HCT116 (cell line): ENCODE data around the gene TES. TPM values are rescaled to one million over a fixed set of nuclear protein-coding genes. Genes with fewer than 3 reads are reported as not detected.

ENCODE experiments used
- ATAC-seq: fragments of 200-7000 bp; cut with Tn5 transposase; 2 replicates; pipeline ENCODE4 v1.9.1; 2020; ENCODE audit warnings: mild to moderate bottlenecking, moderate library complexity
- BruUV-seq: library from RNA; stranded (reverse); fragments of 400-500 nt; replicated peaks from 2 replicates; lab custom pipeline; 2021; lab: Mats Ljungman, UMichigan
- CTCF ChIA-PET: fragments of 300-600 bp; sonication (Branson Sonifier 250); formaldehyde crosslinking; loops from one replicate; lab custom pipeline; 2021; ENCODE audit warnings: antibody characterized with exemption; lab: Charles Lee
- POLR2A ChIA-PET: fragments of 300-600, 350-600 bp; sonication (Branson Sonifier 250); formaldehyde crosslinking; loops from one replicate; lab custom pipeline; 2021; ENCODE audit warnings: antibody characterized with exemption; lab: Charles Lee
- RAD21 ChIA-PET, 2 experiments: fragments of 300-600 bp; sonication (Branson Sonifier 250); formaldehyde crosslinking; loops; one replicate each; lab custom pipeline; 2023; ENCODE audit warnings: low total read pairs in 2 of 2; ENCODE audit not compliant: uncharacterized antibody in 2 of 2, unreplicated experiment in 2 of 2, low non-redundant PET in 1 of 2; lab: Charles Lee
- DNase-seq: peaks from one replicate; pipeline ENCODE4 v3.0.0-alpha.2; 2010; ENCODE audit warnings: low read depth, low spot score
- H2AFZ ChIP-seq: fragments of 200-600 bp; shearing (Covaris generic), sonication (generic); 2 replicates; pipeline ENCODE4 v1.6.1; 2017; ENCODE audit warnings: low read depth, mixed run types, mixed read lengths, antibody characterized with exemption, low read length; ENCODE audit not compliant: poor library complexity, severe bottlenecking
- H3K27ac ChIP-seq: 2 replicates; pipeline ENCODE4 v1.5.1; 2012; ENCODE audit warnings: low read depth, low read length
- H3K27me3 ChIP-seq: fragments of 200-600 bp; sonication (generic); 2 replicates; pipeline ENCODE4 v1.6.1; 2016; ENCODE audit warnings: mixed run types, low read length, mixed read lengths; ENCODE audit not compliant: insufficient read depth
- H3K36me3 ChIP-seq, 2 experiments: fragments of 200-500 bp in 1 of 2; fragments of 200-600 bp in 1 of 2; sonication (Bioruptor generic) in 1 of 2; sonication (generic) in 1 of 2; 2 replicates each; pipeline versions ENCODE4 v1.5.1 to v1.6.1; 2014 to 2016; ENCODE audit warnings: low read length in 2 of 2, inconsistent platforms in 1 of 2, mixed read lengths in 1 of 2, mixed run types in 1 of 2; ENCODE audit not compliant: insufficient read depth in 2 of 2, control insufficient read depth in 1 of 2
- H3K4me1 ChIP-seq, 2 experiments: fragments of 200-600 bp in 1 of 2; sonication (generic) in 1 of 2; 2 replicates each; pipeline versions ENCODE4 v1.5.1 to v1.6.1; 2012 to 2017; ENCODE audit warnings: low read length in 2 of 2, inconsistent platforms in 1 of 2, mild to moderate bottlenecking in 1 of 2, mixed read lengths in 1 of 2, mixed run types in 1 of 2, moderate library complexity in 1 of 2; ENCODE audit not compliant: insufficient read depth in 2 of 2, control insufficient read depth in 1 of 2
- H3K4me2 ChIP-seq: fragments of 200-600 bp; sonication (generic); 2 replicates; pipeline ENCODE4 v1.6.1; 2017; ENCODE audit warnings: mixed run types, low read length, mixed read lengths
- H3K4me3 ChIP-seq, 2 experiments: fragments of 200-600 bp in 1 of 2; sonication (generic) in 1 of 2; replicated peaks in 1 of 2; 2 replicates each; pipeline ENCODE4 v1.5.1; 2011 to 2016; ENCODE audit warnings: low read length in 2 of 2, control low read depth in 1 of 2, low read depth in 1 of 2, mild to moderate bottlenecking in 1 of 2, mixed read lengths in 1 of 2, mixed run types in 1 of 2
- H3K79me2 ChIP-seq: fragments of 200-600 bp; sonication (generic); 2 replicates; pipeline ENCODE4 v1.6.1; 2017; ENCODE audit warnings: mild to moderate bottlenecking, mixed run types, low read length, moderate library complexity, mixed read lengths; ENCODE audit not compliant: insufficient read depth
- H3K9ac ChIP-seq: fragments of 200-600 bp; sonication (generic); 2 replicates; pipeline ENCODE4 v1.6.1; 2016; ENCODE audit warnings: low read length, mixed read lengths
- H3K9me2 ChIP-seq: fragments of 200-600 bp; sonication (generic), shearing (Covaris generic); 2 replicates; pipeline ENCODE4 v1.6.1; 2017; ENCODE audit warnings: mixed run types, mild to moderate bottlenecking, moderate library complexity; ENCODE audit not compliant: insufficient read depth
- H3K9me3 ChIP-seq, 2 experiments: fragments of 200-500 bp in 1 of 2; fragments of 200-600 bp in 1 of 2; sonication (Bioruptor generic) in 1 of 2; sonication (generic) in 1 of 2; 2 replicates each; pipeline ENCODE4 v1.6.1; 2014 to 2017; ENCODE audit warnings: low read length in 2 of 2, mixed read lengths in 2 of 2, inconsistent platforms in 1 of 2, low read depth in 1 of 2, mild to moderate bottlenecking in 1 of 2, mixed run types in 1 of 2, moderate library complexity in 1 of 2; ENCODE audit not compliant: control insufficient read depth in 1 of 2, insufficient read depth in 1 of 2
- H4K20me1 ChIP-seq: fragments of 200-600 bp; sonication (generic), shearing (Covaris generic); 2 replicates; pipeline ENCODE4 v1.6.1; 2017; ENCODE audit warnings: mixed run types, mild to moderate bottlenecking, moderate library complexity; ENCODE audit not compliant: insufficient read depth
- ATF3 ChIP-seq: IDR thresholded peaks from 2 replicates; pipeline ENCODE4 v1.6.1; 2012
- CBX3 ChIP-seq: IDR thresholded peaks from 2 replicates; pipeline ENCODE4 v1.6.1; 2012; ENCODE audit warnings: low read depth
- EGR1 ChIP-seq: IDR thresholded peaks from 2 replicates; pipeline ENCODE4 v1.6.1; 2012; ENCODE audit warnings: low read depth
- EZH2 ChIP-seq: fragments of 200-600 bp; sonication (generic); IDR thresholded peaks from 2 replicates; pipeline ENCODE4 v1.6.1; 2017; ENCODE audit warnings: antibody characterized with exemption, mixed run types
- EZH2phosphoT487 ChIP-seq: fragments of 200-600 bp; IDR thresholded peaks from 2 replicates; pipeline ENCODE4 v1.6.1; 2018; ENCODE audit warnings: antibody characterized with exemption, borderline replicate concordance
- FOSL1 ChIP-seq: IDR thresholded peaks from 2 replicates; pipeline ENCODE4 v1.6.1; 2012; ENCODE audit warnings: low read depth
- MAX ChIP-seq: IDR thresholded peaks from 2 replicates; pipeline ENCODE4 v1.6.1; 2012
- POLR2A ChIP-seq: IDR thresholded peaks from 2 replicates; pipeline ENCODE4 v1.7.0; 2011; ENCODE audit warnings: borderline replicate concordance; ENCODE audit not compliant: insufficient read depth, insufficient read length; ENCODE audit errors: extremely low read depth
- POLR2AphosphoS5 ChIP-seq: IDR thresholded peaks from 2 replicates; pipeline ENCODE4 v1.6.1; 2011; ENCODE audit warnings: mild to moderate bottlenecking, low read depth, low read length, moderate library complexity
- RAD21 ChIP-seq: IDR thresholded peaks from 2 replicates; pipeline ENCODE4 v1.6.1; 2012; ENCODE audit warnings: low read depth, mild to moderate bottlenecking
- REST ChIP-seq: IDR thresholded peaks from 2 replicates; pipeline ENCODE4 v1.6.1; 2012; ENCODE audit warnings: low read depth
- SP1 ChIP-seq: IDR thresholded peaks from 2 replicates; pipeline ENCODE4 v1.6.1; 2012; ENCODE audit warnings: low read depth
- TCF7L2 ChIP-seq: IDR thresholded peaks from 2 replicates; pipeline ENCODE4 v1.7.0; 2011; ENCODE audit warnings: borderline replicate concordance, inconsistent platforms; ENCODE audit not compliant: insufficient read depth, insufficient read length; ENCODE audit errors: extremely low read depth
- YY1 ChIP-seq: IDR thresholded peaks from 2 replicates; pipeline ENCODE4 v1.6.1; 2011; ENCODE audit warnings: low read length, low read depth, moderate library complexity, mild to moderate bottlenecking; ENCODE audit not compliant: insufficient replicate concordance; ENCODE audit errors: extremely low read depth
- ZBTB33 ChIP-seq: IDR thresholded peaks from 2 replicates; pipeline ENCODE4 v1.6.1; 2011; ENCODE audit warnings: mild to moderate bottlenecking, low read length, moderate library complexity; ENCODE audit not compliant: insufficient replicate concordance; ENCODE audit errors: extremely low read depth
- ZNF274 ChIP-seq: fragments of 200-500 bp; sonication (Bioruptor generic); IDR thresholded peaks from 2 replicates; pipeline ENCODE4 v1.6.1; 2014; ENCODE audit warnings: mild to moderate bottlenecking, low read depth, low read length, inconsistent platforms
- intact Hi-C: fragments of 100-400 bp; cut with micrococcal nuclease; formaldehyde crosslinking; loops from 2 replicates; pipeline ENCODE4 v1.10.0; 2022
- total RNA-seq: library from RNA; stranded (reverse); gene quantifications from one replicate; pipeline ENCODE4 v1.2.1, GENCODE V29; 2021; ENCODE audit not compliant: unreplicated experiment

TES gene
- total RNA-seq, 1 experiment from 2014 or later: 129 TPM

GRCh38 chr7:116279217-116279616 lies 68.9 kb downstream of the TES start:
- H3K79me2 ChIP-seq: no peaks in the 10 kb centered on the region
- no peak overlapping the region for H3K4me2 ChIP-seq
- ATAC-seq: no peak
- H3K4me1 ChIP-seq: peaks cover 6 to 12% of the 10 kb centered on the region in 2 experiments
- no peak overlapping the region for H3K27ac ChIP-seq
- no peak overlapping the region for H3K4me3 ChIP-seq
- ChIA-PET CTCF (interaction anchor here (1.0 kb wide), 1 partner anchor 312 kb away, joined by 3 read pairs; no protein-coding TSS in a partner anchor), RAD21 (no interaction called here), POLR2A (no interaction called here)
- H3K9ac ChIP-seq: no peak overlapping the region
- H3K9me3 ChIP-seq: no peaks in the 10 kb centered on the region
- H4K20me1 ChIP-seq: no peaks in the 10 kb centered on the region
- BruUV-seq: no TSS peak
- H3K36me3 ChIP-seq: no peaks in the 10 kb centered on the region
- no peaks in the 10 kb centered on the region for H3K27me3 ChIP-seq
- no peaks in the 10 kb centered on the region for H3K9me2 ChIP-seq
- no peak for DNase-seq
- H2AFZ ChIP-seq: no peak overlapping the region
- intact Hi-C loops: no loop called here
- TF ChIP-seq RAD21 (no peak), FOSL1 (no peak), EZH2phosphoT487 (no peak), POLR2A (no peak), ATF3 (no peak), REST (no peak), ZNF274 (no peak), YY1 (no peak), EGR1 (no peak), SP1 (no peak), EZH2 (no peak), TCF7L2 (no peak), POLR2AphosphoS5 (no peak), CBX3 (no peak), ZBTB33 (no peak), MAX (no peak)
